Measurements from ENCODE around the gene NTMT1. TPM values are rescaled to one million over a fixed set of nuclear protein-coding genes. Genes with fewer than 3 reads are reported as not detected.

The NTMT1 gene
- polyA plus RNA-seq, 2 of the 4 experiments (the other 2 are of a cell fraction), result 49.4 to 92.2 TPM

DNA sequence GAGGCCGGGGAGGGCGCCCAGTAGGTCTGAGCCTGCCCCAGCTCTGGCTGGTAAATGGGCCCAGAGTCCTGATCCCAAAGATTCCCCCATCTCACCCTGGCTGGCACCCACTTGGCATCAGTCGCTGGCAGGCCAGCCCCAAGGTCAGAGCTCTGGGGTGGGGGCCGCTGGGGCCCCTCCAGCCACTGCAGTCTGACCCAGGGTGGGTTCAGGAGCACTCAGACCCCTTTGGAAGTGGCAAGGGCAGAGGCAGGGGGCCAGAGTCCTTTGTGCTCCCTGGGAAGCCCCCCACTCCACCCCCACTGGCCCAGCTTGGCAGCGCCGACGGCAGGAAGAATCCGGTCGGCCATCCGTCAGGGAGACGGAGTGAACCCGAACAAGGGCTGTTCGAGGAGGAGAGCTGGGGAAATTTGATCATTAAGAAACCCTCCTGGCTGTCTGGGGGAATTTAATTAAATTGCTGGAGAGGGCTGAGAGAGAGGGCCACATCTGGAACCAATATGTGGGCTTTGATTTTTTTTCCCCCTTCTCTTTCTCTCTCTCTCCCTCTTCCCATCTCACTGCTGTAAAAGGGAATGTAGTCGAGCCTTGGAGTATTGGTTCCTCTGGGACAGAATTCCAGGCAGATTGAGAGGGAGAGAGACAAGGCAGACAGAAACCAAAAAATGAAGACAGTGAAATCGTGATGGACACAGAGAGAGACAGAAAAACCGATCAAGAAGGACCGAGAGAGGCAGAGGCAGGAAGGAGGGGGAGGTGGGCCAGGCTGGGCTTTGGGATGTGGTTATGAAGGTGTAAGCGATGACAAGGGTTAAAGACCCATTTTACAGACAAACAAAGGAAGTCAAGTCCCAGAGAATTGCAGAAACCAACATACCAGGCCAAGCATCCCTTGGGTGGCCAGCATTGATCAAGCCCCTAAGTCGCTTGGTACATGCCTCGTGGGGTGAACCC is 24.0 kb downstream of the NTMT1 start:
- ChIA-PET CTCF (interaction anchor here (1.0 to 4.4 kb wide), 7 partner anchors 8 to 140 kb away, joined by 3 to 24 read pairs (median 4); partner anchors contain the start of gene ASB6), POLR2A (no interaction called here)
- ATAC-seq, result no peak
- 83% methylated on average over 19 of the region's 20 CpGs for WGBS (ENCODE audit: missing lambda C conversion rate)
- DNase-seq (ENCODE audit: low read depth in 1 of 2, low spot score in 1 of 2), result no peak
- TF ChIP-seq TFCP2L1 (CRISPR knock-in tag; IDR thresholded peaks at IDR 0.05), result no peak
- TF ChIP-seq, protein P1, sequence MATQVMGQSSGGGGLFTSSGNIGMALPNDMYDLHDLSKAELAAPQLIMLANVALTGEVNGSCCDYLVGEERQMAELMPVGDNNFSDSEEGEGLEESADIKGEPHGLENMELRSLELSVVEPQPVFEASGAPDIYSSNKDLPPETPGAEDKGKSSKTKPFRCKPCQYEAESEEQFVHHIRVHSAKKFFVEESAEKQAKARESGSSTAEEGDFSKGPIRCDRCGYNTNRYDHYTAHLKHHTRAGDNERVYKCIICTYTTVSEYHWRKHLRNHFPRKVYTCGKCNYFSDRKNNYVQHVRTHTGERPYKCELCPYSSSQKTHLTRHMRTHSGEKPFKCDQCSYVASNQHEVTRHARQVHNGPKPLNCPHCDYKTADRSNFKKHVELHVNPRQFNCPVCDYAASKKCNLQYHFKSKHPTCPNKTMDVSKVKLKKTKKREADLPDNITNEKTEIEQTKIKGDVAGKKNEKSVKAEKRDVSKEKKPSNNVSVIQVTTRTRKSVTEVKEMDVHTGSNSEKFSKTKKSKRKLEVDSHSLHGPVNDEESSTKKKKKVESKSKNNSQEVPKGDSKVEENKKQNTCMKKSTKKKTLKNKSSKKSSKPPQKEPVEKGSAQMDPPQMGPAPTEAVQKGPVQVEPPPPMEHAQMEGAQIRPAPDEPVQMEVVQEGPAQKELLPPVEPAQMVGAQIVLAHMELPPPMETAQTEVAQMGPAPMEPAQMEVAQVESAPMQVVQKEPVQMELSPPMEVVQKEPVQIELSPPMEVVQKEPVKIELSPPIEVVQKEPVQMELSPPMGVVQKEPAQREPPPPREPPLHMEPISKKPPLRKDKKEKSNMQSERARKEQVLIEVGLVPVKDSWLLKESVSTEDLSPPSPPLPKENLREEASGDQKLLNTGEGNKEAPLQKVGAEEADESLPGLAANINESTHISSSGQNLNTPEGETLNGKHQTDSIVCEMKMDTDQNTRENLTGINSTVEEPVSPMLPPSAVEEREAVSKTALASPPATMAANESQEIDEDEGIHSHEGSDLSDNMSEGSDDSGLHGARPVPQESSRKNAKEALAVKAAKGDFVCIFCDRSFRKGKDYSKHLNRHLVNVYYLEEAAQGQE (IDR thresholded peaks at IDR 0.05), result no peak
- no peak for TF ChIP-seq ZNF302 (CRISPR knock-in tag; IDR thresholded peaks at IDR 0.05)
- TF ChIP-seq BHLHE40 (IDR thresholded peaks at IDR 0.05; ENCODE audit: low read depth, low read length), result no peak
- TF ChIP-seq NR3C1 (IDR thresholded peaks at IDR 0.05), result no peak
- peak overlapping the region in 1 of 2 experiments; percentile 48; a peak in 1 of 6 replicates for H3K27ac ChIP-seq
- H3K9me3 ChIP-seq, result no peaks in the 10 kb centered on the region
- no peak overlapping the region for H3K4me3 ChIP-seq
- peaks cover 7% of the 10 kb centered on the region; the same call in 1 of the 3 replicates for H3K4me1 ChIP-seq
- no peak overlapping the region for H3K4me2 ChIP-seq
- FAIRE-seq, result no peak

DNA sequence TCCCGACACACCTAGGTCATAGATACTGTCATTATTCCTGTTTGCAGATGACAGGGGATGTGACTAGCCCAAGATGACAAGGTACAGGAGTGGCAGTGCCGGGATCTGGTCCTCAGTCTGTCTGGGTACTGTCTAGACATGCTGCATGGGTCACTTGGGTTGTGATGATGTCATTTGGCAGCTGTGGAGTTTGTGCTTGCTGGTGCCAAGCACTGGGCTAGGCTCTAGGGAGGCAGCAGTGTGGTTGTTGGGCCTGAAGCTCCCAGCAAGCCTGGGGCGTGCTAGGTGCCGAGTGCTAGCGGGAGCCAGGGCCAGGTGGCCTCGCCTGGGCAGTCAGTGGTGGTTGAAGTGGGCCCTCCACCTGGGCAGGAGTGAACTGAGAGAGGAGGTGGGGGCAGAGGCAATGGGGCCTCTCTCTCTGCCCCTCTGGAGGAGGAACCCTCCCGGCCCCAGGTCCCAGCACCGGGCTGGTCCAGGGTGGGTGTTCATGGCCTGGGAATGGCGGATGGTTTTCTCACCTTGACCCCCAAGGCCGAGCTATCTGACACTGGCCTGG is 24.8 kb downstream of the NTMT1 start:
- peak overlapping the region; percentile 11 to 38; a peak in 1 of 6 replicates for H3K27ac ChIP-seq
- ChIA-PET POLR2A (no interaction called here), CTCF (interaction anchor here (1.0 to 4.4 kb wide), 4 partner anchors 8 to 133 kb away, joined by 3 to 24 read pairs (median 5); partner anchors contain the start of gene ASB6)
- TF ChIP-seq, protein P2, sequence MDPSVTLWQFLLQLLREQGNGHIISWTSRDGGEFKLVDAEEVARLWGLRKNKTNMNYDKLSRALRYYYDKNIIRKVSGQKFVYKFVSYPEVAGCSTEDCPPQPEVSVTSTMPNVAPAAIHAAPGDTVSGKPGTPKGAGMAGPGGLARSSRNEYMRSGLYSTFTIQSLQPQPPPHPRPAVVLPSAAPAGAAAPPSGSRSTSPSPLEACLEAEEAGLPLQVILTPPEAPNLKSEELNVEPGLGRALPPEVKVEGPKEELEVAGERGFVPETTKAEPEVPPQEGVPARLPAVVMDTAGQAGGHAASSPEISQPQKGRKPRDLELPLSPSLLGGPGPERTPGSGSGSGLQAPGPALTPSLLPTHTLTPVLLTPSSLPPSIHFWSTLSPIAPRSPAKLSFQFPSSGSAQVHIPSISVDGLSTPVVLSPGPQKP (IDR thresholded peaks at IDR 0.05; ENCODE audit: low read depth, low read length), result no peak
- TF ChIP-seq HOXB5 (CRISPR knock-in tag; IDR thresholded peaks at IDR 0.05) (no peak), CEBPB (IDR thresholded peaks at IDR 0.05) (no peak), FOSL2 (IDR thresholded peaks at IDR 0.05) (no peak), FOSL2 (CRISPR knock-in tag; IDR thresholded peaks at IDR 0.05) (no peak), CHD4 (IDR thresholded peaks at IDR 0.05; ENCODE audit: borderline replicate concordance) (no peak), HDAC2 (IDR thresholded peaks at IDR 0.05) (no peak), POLR2AphosphoS2 (conservative IDR thresholded peaks at IDR 0.05; ENCODE audit: low read length) (no peak), CHD2 (IDR thresholded peaks at IDR 0.05; ENCODE audit: low read length, partially characterized antibody) (no peak), ESRRA (IDR thresholded peaks at IDR 0.05; ENCODE audit: borderline replicate concordance, low read length) (no peak), POLR2A (IDR thresholded peaks at IDR 0.05; ENCODE audit: low read length) (no peak), TFCP2L1 (CRISPR knock-in tag; IDR thresholded peaks at IDR 0.05) (no peak), NR3C1 (IDR thresholded peaks at IDR 0.05) (no peak), EHMT2 (IDR thresholded peaks at IDR 0.05; ENCODE audit: low read depth) (no peak), FOSB (CRISPR knock-in tag; IDR thresholded peaks at IDR 0.05) (no peak), EP300 (IDR thresholded peaks at IDR 0.05) (no peak), RNF2 (IDR thresholded peaks at IDR 0.05; ENCODE audit: borderline replicate concordance, low read depth) (no peak), TP53 (CRISPR knock-in tag; IDR thresholded peaks at IDR 0.05) (no peak)
- TF ChIP-seq, protein P3, sequence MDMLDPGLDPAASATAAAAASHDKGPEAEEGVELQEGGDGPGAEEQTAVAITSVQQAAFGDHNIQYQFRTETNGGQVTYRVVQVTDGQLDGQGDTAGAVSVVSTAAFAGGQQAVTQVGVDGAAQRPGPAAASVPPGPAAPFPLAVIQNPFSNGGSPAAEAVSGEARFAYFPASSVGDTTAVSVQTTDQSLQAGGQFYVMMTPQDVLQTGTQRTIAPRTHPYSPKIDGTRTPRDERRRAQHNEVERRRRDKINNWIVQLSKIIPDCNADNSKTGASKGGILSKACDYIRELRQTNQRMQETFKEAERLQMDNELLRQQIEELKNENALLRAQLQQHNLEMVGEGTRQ (IDR thresholded peaks at IDR 0.05), result no peak
- TF ChIP-seq, protein P4, sequence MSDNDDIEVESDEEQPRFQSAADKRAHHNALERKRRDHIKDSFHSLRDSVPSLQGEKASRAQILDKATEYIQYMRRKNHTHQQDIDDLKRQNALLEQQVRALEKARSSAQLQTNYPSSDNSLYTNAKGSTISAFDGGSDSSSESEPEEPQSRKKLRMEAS (IDR thresholded peaks at IDR 0.05), result no peak
- H3K4me2 ChIP-seq, result no peak overlapping the region
- H3K9me3 ChIP-seq, result no peaks in the 10 kb centered on the region
- H3K4me1 ChIP-seq, result peaks cover 7% of the 10 kb centered on the region; the same call in 1 of the 3 replicates
- ATAC-seq (peak; percentile 9 to 12; a peak in 1 of 6 replicates), FAIRE-seq (no peak), DNase-seq (ENCODE audit: low read depth in 1 of 2, low spot score in 1 of 2) (peak in 1 of 2 experiments; percentile 42)
- 82% methylated on average over 7 of the region's 10 CpGs for WGBS (ENCODE audit: missing lambda C conversion rate)
- no peak overlapping the region for H3K4me3 ChIP-seq

Measured in A549 (cell line).